ENCODE measurements around the gene WDFY4.

Gene WDFY4

GRCh38 chr10:48690791-48691660 lies 6.4 kb downstream of the WDFY4 start:
- no peak for DNase-seq (ENCODE audit: low read depth in 3 of 3)

GRCh38 chr10:48691812-48692528 lies 7.3 kb downstream of the WDFY4 start:
- DNase-seq (ENCODE audit: low read depth in 3 of 3), result no peak

- no peak for DNase-seq (ENCODE audit: low read depth in 3 of 3)
These were observed 8.1 kb downstream of the WDFY4 start for GRCh38 chr10:48692748-48693147.

- DNase-seq (ENCODE audit: low read depth in 3 of 3), result no peak
These were observed 8.5 kb downstream of the WDFY4 start for GRCh38 chr10:48693206-48693605.

DNA sequence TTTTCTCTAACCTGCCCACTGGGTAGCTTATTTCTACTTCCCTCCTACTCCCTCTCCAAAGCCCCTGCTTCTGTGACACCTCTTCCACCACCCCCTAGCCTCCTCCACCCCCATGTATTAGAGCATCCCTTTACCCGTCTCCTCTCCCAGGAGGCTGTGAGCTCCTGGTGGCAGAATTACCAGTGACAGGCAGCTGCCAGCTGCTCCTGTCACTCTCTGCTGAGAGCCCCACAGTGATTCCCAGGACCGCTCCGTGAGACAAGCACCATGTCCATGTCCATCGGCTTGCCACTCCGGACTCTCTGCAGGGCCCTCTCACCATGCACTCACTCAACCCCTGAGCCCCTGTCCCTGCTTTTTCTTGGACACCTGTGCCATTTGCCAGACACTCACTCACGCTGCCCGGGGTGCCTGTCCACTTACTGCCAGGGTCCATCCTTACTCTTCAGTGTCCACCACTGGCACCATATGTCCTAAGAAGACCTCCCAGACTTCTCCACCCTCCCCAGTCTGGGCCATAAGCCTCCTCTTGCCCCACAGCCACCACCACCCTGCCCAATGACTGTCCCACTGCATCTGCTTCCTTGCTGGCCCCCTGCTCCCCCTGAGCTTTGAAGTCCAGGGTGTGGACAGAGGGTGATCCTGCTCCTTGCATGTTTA lies 9.8 kb downstream of the WDFY4 start:
- no peak for DNase-seq (ENCODE audit: low read depth in 3 of 3)

- DNase-seq (ENCODE audit: low read depth in 3 of 3), result no peak
These were observed 11.2 kb downstream of the WDFY4 start for GRCh38 chr10:48695636-48696534.

GRCh38 chr10:48696535-48696873 lies 11.8 kb downstream of the WDFY4 start:
- no peak for DNase-seq (ENCODE audit: low read depth in 3 of 3)

DNA sequence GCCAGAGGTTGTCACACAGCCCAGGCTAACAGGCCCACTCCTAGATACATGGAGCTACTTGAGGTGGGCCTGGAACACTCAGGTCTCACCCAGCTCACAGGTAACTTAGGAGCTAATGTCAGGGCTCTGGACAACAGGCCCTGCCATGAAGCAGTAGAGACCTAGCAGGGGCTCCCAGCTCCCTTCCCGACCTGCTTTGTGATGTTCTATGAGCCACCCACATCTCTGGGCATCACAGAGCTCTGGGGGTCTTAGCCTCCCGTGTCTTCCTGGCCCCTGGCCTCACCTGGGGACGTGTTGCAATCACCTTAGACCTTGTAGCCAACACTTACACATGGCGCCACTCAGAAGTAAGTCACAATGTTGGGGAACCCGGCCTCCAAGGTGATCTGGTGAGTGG lies 12.4 kb downstream of the WDFY4 start:
- DNase-seq (ENCODE audit: low read depth in 3 of 3), result no peak

GRCh38 chr10:48697821-48698764 lies 13.4 kb downstream of the WDFY4 start:
- DNase-seq (ENCODE audit: low read depth in 3 of 3), result no peak

- no peak for DNase-seq (ENCODE audit: low read depth in 3 of 3)
These were observed 14.4 kb downstream of the WDFY4 start for GRCh38 chr10:48699011-48699627.

DNA sequence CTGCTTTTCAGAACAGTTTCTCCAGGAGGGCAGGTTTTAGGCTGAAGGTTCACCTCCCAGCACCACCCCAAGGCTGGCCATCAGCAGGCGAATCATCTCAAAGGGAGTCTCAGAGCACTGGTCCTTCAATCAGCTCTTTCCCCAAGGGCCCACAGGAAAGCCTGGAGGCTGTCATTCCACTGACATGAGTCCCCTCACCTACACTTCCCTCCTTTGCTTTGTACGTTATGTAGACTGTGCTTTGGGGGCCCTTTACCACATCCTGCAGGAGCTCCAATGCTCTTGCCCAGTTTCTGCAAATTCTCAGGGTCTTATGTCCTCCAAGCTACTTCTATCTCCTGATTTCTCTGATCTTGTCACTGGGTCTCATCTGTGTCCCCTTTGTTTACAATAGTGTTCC lies 15.4 kb downstream of the WDFY4 start:
- DNase-seq (ENCODE audit: low read depth in 3 of 3), result no peak

DNA sequence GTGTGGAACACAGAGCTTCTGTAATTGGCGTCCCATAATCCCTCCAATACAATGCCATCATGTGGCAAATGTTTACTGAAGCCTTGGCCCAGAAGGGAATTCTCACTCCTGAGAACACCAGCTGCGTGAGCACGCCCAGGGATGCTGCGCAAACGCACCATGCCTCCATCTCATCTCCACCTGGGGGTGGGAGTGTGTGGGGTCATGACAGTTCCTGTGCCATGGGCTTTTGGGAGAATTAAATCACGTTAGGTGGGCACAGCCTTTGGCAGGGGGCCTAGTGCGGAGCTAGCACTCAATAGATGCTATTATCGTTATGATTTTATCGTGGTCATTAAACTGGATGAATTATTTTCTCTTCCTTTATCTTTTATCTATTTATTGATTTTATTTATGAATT lies 15.8 kb downstream of the WDFY4 start:
- no peak for DNase-seq (ENCODE audit: low read depth in 3 of 3)

DNA sequence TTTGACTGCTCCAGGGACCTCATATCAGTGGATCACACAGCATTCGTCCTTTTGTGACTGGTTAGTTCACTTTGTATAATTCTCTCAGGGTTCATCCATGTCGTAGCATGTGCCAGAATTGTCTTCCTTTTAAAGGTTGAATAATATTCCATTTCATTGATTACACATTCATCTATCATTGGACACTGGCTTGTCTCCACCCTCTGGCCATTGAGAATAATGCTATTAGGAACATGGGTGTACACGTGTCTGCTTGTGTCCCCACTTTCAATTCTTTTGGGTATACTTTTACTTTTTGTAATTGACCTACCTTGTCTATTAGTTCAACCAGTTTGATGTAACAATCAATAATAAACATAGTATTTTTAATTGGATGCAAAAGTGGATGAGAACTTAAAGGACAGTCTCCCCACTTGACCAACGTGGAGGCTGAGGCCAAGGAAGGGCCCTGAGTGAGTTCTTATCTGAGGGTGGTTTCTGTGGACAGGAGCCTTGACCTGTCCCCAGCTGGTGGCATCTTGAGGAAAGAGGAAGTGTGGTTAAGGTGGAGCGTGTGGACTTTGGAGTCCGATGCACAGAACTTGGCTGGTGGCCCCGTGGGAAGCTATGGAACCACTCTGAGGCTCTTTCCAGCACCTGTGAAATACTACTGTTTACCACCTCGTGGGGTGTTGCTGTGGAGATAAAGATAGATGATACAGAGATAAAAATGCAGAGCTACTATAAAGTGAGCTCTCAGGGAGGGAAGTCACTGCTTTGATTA lies 16.6 kb downstream of the WDFY4 start:
- no peak for DNase-seq (ENCODE audit: low read depth in 3 of 3)

- DNase-seq (ENCODE audit: low read depth in 3 of 3), result no peak
These were observed 17.3 kb downstream of the WDFY4 start for GRCh38 chr10:48701941-48702340.

GRCh38 chr10:48703531-48704122 lies 19.0 kb downstream of the WDFY4 start:
- no peak for DNase-seq (ENCODE audit: low read depth in 3 of 3)

DNA sequence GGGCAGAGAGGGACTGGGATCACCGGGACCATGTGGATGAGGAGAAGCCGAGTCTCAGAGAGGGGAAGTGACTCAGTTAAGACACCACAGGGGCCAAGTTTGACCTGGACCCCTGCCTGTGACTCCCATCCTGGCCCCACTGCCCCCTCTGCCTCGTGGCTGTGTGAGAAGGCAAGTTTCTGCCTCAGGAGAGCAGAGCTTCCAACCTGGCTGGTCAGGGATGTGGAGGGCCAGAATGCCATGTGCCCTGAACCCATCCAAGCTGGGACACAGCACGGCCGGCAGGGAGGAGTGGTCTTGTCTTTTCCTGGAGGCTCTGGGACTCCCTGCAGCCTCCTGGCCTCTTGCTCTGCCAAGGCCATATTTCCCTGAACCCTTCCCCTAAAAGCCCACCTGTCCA lies 19.5 kb downstream of the WDFY4 start:
- no peak for DNase-seq (ENCODE audit: low read depth in 3 of 3)

DNA sequence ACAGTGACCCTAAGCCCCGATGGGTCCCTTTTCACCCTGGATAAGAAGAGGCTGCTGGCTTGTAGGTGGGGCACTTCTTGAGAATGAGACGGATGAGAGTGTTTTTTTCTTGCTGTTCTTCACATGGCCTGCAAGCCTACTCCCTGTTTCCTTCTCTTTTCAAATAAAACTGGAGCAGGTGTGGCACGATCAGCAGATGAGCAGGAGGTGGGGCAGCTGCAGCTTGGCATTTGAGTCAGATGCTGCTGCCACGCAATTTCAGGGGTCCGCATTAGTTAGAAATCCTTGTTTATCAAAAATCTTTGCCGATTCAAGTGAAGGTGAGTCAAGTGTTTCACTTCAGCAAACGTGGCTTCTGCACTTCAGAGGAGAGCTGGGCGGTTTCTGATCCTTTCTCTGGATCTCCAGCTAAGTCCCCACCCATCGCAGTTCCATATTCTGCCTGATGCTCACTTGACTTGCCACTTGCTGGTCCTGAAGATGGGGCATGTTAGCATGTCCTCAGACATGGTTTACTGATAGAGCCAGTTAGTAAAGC lies 20.8 kb downstream of the WDFY4 start:
- DNase-seq (ENCODE audit: low read depth in 3 of 3), result no peak

DNA sequence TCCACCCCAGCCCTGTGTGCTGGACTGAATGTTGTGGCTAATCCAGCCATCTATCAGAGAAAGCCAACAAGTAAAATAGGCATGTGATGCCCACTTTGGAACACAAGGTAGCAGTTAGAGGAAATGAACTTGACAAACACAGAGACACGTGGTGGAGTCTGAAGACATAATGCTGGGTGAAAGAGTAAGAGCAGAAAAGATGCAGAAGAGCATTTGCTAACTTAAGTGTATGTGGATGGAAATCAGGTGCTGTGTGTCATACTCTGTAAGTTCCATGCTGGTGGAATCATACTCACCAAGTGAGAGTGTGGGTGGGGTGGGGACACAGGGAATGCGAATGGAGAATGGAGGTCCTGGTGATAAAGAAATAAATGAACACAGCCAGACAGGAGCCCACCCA lies 22.8 kb downstream of the WDFY4 start:
- no peak for DNase-seq (ENCODE audit: low read depth in 3 of 3)

GRCh38 chr10:48708144-48708543 lies 23.5 kb downstream of the WDFY4 start:
- DNase-seq (ENCODE audit: low read depth in 3 of 3), result no peak
